ENCODE measurements around the gene SHLD1. TPM values are rescaled to one million over a fixed set of nuclear protein-coding genes. Genes with fewer than 3 reads are reported as not detected.

Gene SHLD1
- total and polyA plus RNA-seq, 12 donors = 3.2 to 8.5 (median 4.8) TPM

- Histone ChIP-seq H3K4me1 (peaks cover 0 to 38% (median 9%) of the 10 kb centered on the region in 9 donors), H3K27me3 (no peaks in the 10 kb centered on the region), H3K9me3 (no peaks in the 10 kb centered on the region), H3K27ac (peak overlapping the region in 5 of 10 donors; percentile 22 to 53 (median 43)), H3K36me3 (peaks cover 0 to 39% (median 0%) of the 10 kb centered on the region in 9 donors), H3K4me3 (no peak overlapping the region)
- no peak for TF ChIP-seq CTCF (IDR thresholded peaks at IDR 0.05)
- DNase-seq = peak in 1 of 2 donors; percentile 23
- ATAC-seq = peak in 7 of 8 donors; percentile 58 to 94 (median 79)
- intact Hi-C loops (cut with DNase I) = loop anchor here in 3 of 10 donors (10.0 kb wide), 2 partner anchors 257 to 293 kb away; no protein-coding TSS in a partner anchor
- 35 to 45% methylated on average over 11 of the region's 11 CpGs for WGBS, 2 donors
Observed at GRCh38 chr20:5781798-5782750, 31.9 kb downstream of the SHLD1 start.

- DNase-seq (no peak), ATAC-seq (no peak)
- Histone ChIP-seq H3K27ac (no peak overlapping the region), H3K27me3 (no peaks in the 10 kb centered on the region), H3K4me1 (peaks cover 0 to 47% (median 19%) of the 10 kb centered on the region in 9 donors), H3K36me3 (peaks cover 0 to 18% (median 0%) of the 10 kb centered on the region in 9 donors), H3K9me3 (no peaks in the 10 kb centered on the region), H3K4me3 (no peak overlapping the region)
- intact Hi-C loops (cut with DNase I) = loop anchor here in 7 of 10 donors (5.0 to 10.0 kb wide), 5 partner anchors 177 to 290 kb away; no protein-coding TSS in a partner anchor
- no peak for TF ChIP-seq CTCF (IDR thresholded peaks at IDR 0.05)
- WGBS, 2 donors = 81 to 88% methylated on average over 8 of the region's 8 CpGs
Observed at GRCh38 chr20:5784735-5785134, 34.5 kb downstream of the SHLD1 start.

GRCh38 chr20:5785146-5785545, 34.9 kb downstream of the SHLD1 start:
- WGBS, 2 donors = 89% methylated on average over 5 of the region's 5 CpGs
- Histone ChIP-seq H3K27ac (no peak overlapping the region), H3K4me1 (peaks cover 0 to 49% (median 20%) of the 10 kb centered on the region in 9 donors), H3K36me3 (peaks cover 0 to 18% (median 0%) of the 10 kb centered on the region in 9 donors), H3K9me3 (no peaks in the 10 kb centered on the region), H3K4me3 (no peak overlapping the region), H3K27me3 (no peaks in the 10 kb centered on the region)
- no peak for TF ChIP-seq CTCF (IDR thresholded peaks at IDR 0.05)
- intact Hi-C loops (cut with DNase I) = loop anchor here in 7 of 10 donors (5.0 to 10.0 kb wide), 5 partner anchors 178 to 290 kb away; no protein-coding TSS in a partner anchor
- DNase-seq (no peak), ATAC-seq (no peak)
